GM12878 (cell line): ENCODE measurements around the gene NUMB.

ENCODE experiments used
- CBFB ChIP-seq: IDR thresholded peaks from 2 replicates; pipeline ENCODE4 v1.6.1; 2016; ENCODE audit warnings: antibody characterized with exemption, low read depth
- EP300 ChIP-seq, 2 experiments: fragments of 150-350 bp in 1 of 2; IDR thresholded peaks; 2 replicates each; pipeline ENCODE4 v1.6.1; 2011 to 2012; ENCODE audit warnings: low read depth in 2 of 2, low read length in 2 of 2, borderline replicate concordance in 1 of 2, improper control_type of control experiment in 1 of 2, inconsistent platforms in 1 of 2; ENCODE audit not compliant: control insufficient read depth in 1 of 2
- MEF2B ChIP-seq: fragments of 450-650 bp; IDR thresholded peaks from 2 replicates; pipeline ENCODE4 v1.6.1; 2018; ENCODE audit warnings: mild to moderate bottlenecking, moderate library complexity; ENCODE audit not compliant: partially characterized antibody, poor library complexity, severe bottlenecking
- MYC ChIP-seq: IDR thresholded peaks from 2 replicates; pipeline ENCODE4 v1.6.1; 2011; ENCODE audit warnings: mild to moderate bottlenecking, low read length, moderate library complexity, inconsistent platforms; ENCODE audit not compliant: insufficient read depth, insufficient replicate concordance, insufficient read length, severe bottlenecking
- PAX8 ChIP-seq: fragments of 450-650 bp; IDR thresholded peaks from 2 replicates; pipeline ENCODE4 v1.6.1; 2017; ENCODE audit warnings: mild to moderate bottlenecking, moderate library complexity
- POLR2A ChIP-seq: IDR thresholded peaks from 2 replicates; pipeline ENCODE4 v1.6.1; 2011; ENCODE audit warnings: low read depth, mild to moderate bottlenecking, low read length
- SREBF1 ChIP-seq: IDR thresholded peaks from 2 replicates; pipeline ENCODE4 v1.6.1; 2012; ENCODE audit warnings: mild to moderate bottlenecking, low read length
- SUZ12 ChIP-seq: fragments of 200-600 bp; sonication (generic); IDR thresholded peaks from one replicate; pipeline ENCODE4 v1.6.1; 2018; ENCODE audit warnings: antibody characterized with exemption, mild to moderate bottlenecking; ENCODE audit not compliant: unreplicated experiment
- YY1 ChIP-seq: IDR thresholded peaks from 2 replicates; pipeline ENCODE4 v1.6.1; 2011; ENCODE audit warnings: low read depth, mild to moderate bottlenecking, low read length
- TF ChIP-seq, protein P1 (sequence below): fragments of 450-650 bp; IDR thresholded peaks from 2 replicates; pipeline ENCODE4 v1.6.1; 2017; ENCODE audit warnings: antibody characterized with exemption, mild to moderate bottlenecking, moderate library complexity
- TF ChIP-seq, protein P2 (sequence below): IDR thresholded peaks from 2 replicates; pipeline ENCODE4 v1.6.1; 2012; ENCODE audit warnings: low read depth, low read length, improper control_type of control experiment
- TF ChIP-seq, protein P3 (sequence below), 3 experiments: IDR thresholded peaks in 2 of 3; conservative IDR thresholded peaks in 1 of 3; 2 replicates each; pipeline ENCODE4 v1.5.1; 2011; ENCODE audit warnings: low read depth in 3 of 3, low read length in 3 of 3, mild to moderate bottlenecking in 3 of 3, control low read depth in 2 of 3, moderate library complexity in 2 of 3, inconsistent platforms in 1 of 3, mixed read lengths in 1 of 3; ENCODE audit not compliant: control insufficient read depth in 2 of 3, insufficient read depth in 1 of 3; ENCODE audit errors: extremely low read depth in 1 of 3

DNA sequence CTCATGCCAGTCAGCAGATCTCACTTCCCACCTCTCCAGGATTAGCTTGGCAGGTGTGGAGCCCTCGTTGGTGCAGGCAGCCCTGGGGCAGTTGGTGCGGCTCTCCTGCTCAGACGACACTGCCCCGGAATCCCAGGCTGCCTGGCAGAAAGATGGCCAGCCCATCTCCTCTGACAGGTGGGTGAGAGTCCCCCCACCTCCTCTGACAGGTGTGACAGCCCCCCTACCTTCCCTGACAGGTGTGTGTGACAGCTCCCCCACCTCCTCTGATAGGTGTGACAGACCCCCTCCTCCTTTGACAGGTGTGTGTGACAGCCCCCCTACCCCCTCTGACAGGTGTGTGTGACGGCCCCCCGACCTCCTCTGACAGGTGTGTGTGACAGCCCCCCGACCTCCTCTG, 194.7 kb downstream of the NUMB start:
- TF ChIP-seq, protein P1, sequence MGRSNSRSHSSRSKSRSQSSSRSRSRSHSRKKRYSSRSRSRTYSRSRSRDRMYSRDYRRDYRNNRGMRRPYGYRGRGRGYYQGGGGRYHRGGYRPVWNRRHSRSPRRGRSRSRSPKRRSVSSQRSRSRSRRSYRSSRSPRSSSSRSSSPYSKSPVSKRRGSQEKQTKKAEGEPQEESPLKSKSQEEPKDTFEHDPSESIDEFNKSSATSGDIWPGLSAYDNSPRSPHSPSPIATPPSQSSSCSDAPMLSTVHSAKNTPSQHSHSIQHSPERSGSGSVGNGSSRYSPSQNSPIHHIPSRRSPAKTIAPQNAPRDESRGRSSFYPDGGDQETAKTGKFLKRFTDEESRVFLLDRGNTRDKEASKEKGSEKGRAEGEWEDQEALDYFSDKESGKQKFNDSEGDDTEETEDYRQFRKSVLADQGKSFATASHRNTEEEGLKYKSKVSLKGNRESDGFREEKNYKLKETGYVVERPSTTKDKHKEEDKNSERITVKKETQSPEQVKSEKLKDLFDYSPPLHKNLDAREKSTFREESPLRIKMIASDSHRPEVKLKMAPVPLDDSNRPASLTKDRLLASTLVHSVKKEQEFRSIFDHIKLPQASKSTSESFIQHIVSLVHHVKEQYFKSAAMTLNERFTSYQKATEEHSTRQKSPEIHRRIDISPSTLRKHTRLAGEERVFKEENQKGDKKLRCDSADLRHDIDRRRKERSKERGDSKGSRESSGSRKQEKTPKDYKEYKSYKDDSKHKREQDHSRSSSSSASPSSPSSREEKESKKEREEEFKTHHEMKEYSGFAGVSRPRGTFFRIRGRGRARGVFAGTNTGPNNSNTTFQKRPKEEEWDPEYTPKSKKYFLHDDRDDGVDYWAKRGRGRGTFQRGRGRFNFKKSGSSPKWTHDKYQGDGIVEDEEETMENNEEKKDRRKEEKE, result no peak
- no peak for TF ChIP-seq PAX8
- TF ChIP-seq YY1, result no peak
- no peak for TF ChIP-seq SUZ12
- TF ChIP-seq MYC, result no peak
- TF ChIP-seq, protein P2, sequence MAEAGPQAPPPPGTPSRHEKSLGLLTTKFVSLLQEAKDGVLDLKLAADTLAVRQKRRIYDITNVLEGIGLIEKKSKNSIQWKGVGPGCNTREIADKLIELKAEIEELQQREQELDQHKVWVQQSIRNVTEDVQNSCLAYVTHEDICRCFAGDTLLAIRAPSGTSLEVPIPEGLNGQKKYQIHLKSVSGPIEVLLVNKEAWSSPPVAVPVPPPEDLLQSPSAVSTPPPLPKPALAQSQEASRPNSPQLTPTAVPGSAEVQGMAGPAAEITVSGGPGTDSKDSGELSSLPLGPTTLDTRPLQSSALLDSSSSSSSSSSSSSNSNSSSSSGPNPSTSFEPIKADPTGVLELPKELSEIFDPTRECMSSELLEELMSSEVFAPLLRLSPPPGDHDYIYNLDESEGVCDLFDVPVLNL, result no peak
- no peak for TF ChIP-seq EP300 (IDR thresholded peaks at IDR 0.05; ENCODE audit: borderline replicate concordance in 1 of 2, control insufficient read depth in 1 of 2, low read depth in 2 of 2, low read length in 2 of 2)
- TF ChIP-seq MEF2B, result no peak
- TF ChIP-seq, protein P3, sequence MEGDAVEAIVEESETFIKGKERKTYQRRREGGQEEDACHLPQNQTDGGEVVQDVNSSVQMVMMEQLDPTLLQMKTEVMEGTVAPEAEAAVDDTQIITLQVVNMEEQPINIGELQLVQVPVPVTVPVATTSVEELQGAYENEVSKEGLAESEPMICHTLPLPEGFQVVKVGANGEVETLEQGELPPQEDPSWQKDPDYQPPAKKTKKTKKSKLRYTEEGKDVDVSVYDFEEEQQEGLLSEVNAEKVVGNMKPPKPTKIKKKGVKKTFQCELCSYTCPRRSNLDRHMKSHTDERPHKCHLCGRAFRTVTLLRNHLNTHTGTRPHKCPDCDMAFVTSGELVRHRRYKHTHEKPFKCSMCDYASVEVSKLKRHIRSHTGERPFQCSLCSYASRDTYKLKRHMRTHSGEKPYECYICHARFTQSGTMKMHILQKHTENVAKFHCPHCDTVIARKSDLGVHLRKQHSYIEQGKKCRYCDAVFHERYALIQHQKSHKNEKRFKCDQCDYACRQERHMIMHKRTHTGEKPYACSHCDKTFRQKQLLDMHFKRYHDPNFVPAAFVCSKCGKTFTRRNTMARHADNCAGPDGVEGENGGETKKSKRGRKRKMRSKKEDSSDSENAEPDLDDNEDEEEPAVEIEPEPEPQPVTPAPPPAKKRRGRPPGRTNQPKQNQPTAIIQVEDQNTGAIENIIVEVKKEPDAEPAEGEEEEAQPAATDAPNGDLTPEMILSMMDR (IDR thresholded peaks at IDR 0.05 in 2 of 3, conservative IDR thresholded peaks at IDR 0.05 in 1 of 3; ENCODE audit: control insufficient read depth in 2 of 3, extremely low read depth in 1 of 3, insufficient read depth in 1 of 3, low read depth in 3 of 3, low read length in 3 of 3), result no peak
- TF ChIP-seq POLR2A, result no peak
- TF ChIP-seq SREBF1, result no peak
- no peak for TF ChIP-seq CBFB
